ENCODE measurements around the gene ANKRD50. TPM values are rescaled to one million over a fixed set of nuclear protein-coding genes. Genes with fewer than 3 reads are reported as not detected.

The ANKRD50 gene
- total RNA-seq, 1 donor from 2014 or later: 39.1 TPM

DNA sequence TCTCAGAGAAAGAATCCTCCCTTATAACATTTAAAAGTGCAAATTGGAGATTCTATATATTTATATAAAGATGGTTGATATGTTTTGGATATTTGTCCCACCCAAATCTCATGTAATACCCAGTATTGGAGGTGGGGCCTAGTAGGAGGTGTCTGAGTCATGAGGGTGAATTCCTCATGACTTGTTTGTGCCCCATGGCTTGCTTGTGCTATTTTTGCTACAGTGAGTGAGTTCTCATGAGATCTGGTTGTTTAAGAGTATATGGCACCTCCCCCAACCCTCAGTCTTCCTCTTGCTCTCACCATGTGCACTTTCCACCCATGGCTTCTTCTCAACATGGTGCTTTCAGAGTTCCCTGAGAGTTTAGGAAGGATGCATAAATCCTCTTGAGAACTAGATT is 9.5 kb upstream of the ANKRD50 start:
- H3K9me3 Mint-ChIP-seq (ENCODE audit: unreplicated experiment): no peaks in the 10 kb centered on the region
- H3K27ac Mint-ChIP-seq (ENCODE audit: unreplicated experiment): no peak overlapping the region
- TF ChIP-seq, protein P1, sequence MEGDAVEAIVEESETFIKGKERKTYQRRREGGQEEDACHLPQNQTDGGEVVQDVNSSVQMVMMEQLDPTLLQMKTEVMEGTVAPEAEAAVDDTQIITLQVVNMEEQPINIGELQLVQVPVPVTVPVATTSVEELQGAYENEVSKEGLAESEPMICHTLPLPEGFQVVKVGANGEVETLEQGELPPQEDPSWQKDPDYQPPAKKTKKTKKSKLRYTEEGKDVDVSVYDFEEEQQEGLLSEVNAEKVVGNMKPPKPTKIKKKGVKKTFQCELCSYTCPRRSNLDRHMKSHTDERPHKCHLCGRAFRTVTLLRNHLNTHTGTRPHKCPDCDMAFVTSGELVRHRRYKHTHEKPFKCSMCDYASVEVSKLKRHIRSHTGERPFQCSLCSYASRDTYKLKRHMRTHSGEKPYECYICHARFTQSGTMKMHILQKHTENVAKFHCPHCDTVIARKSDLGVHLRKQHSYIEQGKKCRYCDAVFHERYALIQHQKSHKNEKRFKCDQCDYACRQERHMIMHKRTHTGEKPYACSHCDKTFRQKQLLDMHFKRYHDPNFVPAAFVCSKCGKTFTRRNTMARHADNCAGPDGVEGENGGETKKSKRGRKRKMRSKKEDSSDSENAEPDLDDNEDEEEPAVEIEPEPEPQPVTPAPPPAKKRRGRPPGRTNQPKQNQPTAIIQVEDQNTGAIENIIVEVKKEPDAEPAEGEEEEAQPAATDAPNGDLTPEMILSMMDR (IDR thresholded peaks at IDR 0.05; ENCODE audit: unreplicated experiment): no peak
- H3K36me3 Mint-ChIP-seq (ENCODE audit: low read depth, unreplicated experiment): no peaks in the 10 kb centered on the region
- no peaks in the 10 kb centered on the region for H3K4me1 Mint-ChIP-seq (ENCODE audit: unreplicated experiment)
- no peaks in the 10 kb centered on the region for H3K27me3 Mint-ChIP-seq (ENCODE audit: unreplicated experiment)
- H3K4me3 Mint-ChIP-seq (ENCODE audit: unreplicated experiment): no peak overlapping the region
- no peak for DNase-seq (ENCODE audit: low spot score)

DNA sequence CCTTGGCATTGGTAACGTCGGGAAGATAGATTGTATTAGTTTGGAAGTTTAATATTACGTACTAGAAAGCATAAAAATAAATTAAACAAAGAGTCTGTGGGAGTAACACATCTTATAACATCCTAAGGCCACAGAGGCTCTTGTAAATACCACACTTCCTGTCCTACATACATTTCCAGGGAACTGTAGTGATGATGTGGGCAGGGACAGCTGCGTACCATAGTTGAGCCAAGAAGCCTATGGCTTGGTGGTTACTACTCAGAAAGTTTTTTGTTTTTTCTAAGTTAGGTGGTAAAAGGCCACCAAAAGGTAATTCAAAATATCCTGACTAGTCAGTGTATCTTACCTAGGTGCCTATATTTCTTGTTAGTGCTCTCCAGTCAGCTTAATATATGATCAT is 4.6 kb upstream of the ANKRD50 start:
- Mint-ChIP-seq H3K4me1 (ENCODE audit: unreplicated experiment) (peaks cover 7% of the 10 kb centered on the region), H3K9me3 (ENCODE audit: unreplicated experiment) (no peaks in the 10 kb centered on the region), H3K27ac (ENCODE audit: unreplicated experiment) (no peak overlapping the region), H3K36me3 (ENCODE audit: low read depth, unreplicated experiment) (no peaks in the 10 kb centered on the region), H3K4me3 (ENCODE audit: unreplicated experiment) (no peak overlapping the region), H3K27me3 (ENCODE audit: unreplicated experiment) (peaks cover 7% of the 10 kb centered on the region)
- TF ChIP-seq, protein P1 (IDR thresholded peaks at IDR 0.05; ENCODE audit: unreplicated experiment): no peak
- no peak for DNase-seq (ENCODE audit: low spot score)

DNA sequence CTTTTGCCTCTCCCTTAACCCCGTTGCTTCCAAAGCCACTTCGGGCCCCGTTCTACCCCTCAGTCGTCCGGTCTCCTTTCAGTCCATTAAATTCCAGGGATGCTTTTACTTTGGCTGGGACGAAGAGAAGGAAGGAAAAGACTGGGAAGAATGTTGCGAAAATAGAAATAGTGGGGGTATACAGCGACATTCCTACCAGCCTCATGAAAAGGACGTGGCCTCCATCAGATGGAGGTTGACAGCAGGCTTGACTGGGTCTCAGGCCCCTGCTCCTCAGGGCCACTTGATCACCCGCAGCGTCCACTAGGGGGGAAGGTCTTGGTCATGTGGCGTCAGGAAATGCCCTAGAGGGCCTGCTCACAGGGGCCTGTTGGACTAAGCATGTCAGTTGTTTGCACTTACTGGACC is 657 bp upstream of the ANKRD50 start:
- peak; percentile 73 for DNase-seq (ENCODE audit: low spot score)
- H3K4me1 Mint-ChIP-seq (ENCODE audit: unreplicated experiment): peaks cover 19% of the 10 kb centered on the region

DNA sequence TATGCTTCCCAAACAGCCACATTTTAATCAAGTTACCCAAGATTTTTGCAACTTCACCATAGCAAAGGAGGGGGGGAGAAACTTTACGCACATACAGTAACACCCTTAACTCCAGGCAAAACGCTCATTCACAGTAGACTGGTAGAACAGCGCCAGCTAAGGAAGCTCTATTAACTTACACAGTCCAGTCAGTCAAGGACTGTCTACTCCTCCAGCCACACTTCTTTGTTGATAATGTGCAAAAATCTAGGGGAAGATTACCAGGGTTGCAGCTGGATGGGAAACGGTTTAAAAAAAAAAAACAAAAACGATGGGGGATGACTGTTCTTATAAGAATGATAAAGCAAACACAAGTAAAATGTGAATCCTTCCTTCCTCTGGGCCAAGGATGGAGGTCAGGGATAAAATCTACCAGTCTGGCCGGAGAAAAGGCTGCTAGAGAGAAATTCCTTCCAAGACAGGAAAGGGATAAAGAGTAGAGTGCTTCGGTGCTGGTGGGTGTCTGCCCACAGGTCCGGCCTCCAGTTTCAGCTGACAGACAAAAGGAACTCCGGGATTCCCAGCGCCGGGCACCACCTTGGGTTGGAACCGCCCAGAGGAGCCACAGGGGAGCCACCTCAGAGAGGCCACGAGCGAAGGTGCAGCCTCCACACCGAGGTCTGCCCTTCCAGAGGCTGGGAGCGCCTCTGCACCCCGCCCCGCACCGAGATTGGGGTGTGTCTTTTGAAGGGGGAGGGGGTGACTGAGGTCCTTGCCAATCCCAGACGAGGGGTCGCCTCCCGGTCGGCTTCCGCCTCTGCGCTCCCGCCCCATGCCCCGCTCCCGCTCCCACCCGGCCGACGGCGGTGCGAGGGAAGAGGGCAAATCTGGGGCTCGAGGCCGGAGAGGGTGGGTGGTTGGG is 811 bp downstream of the ANKRD50 start:
- TF ChIP-seq, protein P1 (IDR thresholded peaks at IDR 0.05; ENCODE audit: unreplicated experiment): no peak
- H3K36me3 Mint-ChIP-seq (ENCODE audit: low read depth, unreplicated experiment): peaks cover 13% of the 10 kb centered on the region
- H3K27ac Mint-ChIP-seq (ENCODE audit: unreplicated experiment): no peak overlapping the region
- peak; percentile 69 for DNase-seq (ENCODE audit: low spot score)
- H3K4me3 Mint-ChIP-seq (ENCODE audit: unreplicated experiment): no peak overlapping the region
- peaks cover 20% of the 10 kb centered on the region for H3K4me1 Mint-ChIP-seq (ENCODE audit: unreplicated experiment)
- peaks cover 10% of the 10 kb centered on the region for H3K27me3 Mint-ChIP-seq (ENCODE audit: unreplicated experiment)
- H3K9me3 Mint-ChIP-seq (ENCODE audit: unreplicated experiment): no peaks in the 10 kb centered on the region

More for the DNA sequence above, 657 bp upstream of the ANKRD50 start:
- Mint-ChIP-seq H3K27ac (ENCODE audit: unreplicated experiment) (peak overlapping the region; percentile 97), H3K4me3 (ENCODE audit: unreplicated experiment) (peak overlapping the region; percentile 92), H3K36me3 (ENCODE audit: low read depth, unreplicated experiment) (peaks cover 13% of the 10 kb centered on the region), H3K9me3 (ENCODE audit: unreplicated experiment) (no peaks in the 10 kb centered on the region), H3K27me3 (ENCODE audit: unreplicated experiment) (peaks cover 10% of the 10 kb centered on the region)
- TF ChIP-seq, protein P1 (IDR thresholded peaks at IDR 0.05; ENCODE audit: unreplicated experiment): peak; percentile 47

DNA sequence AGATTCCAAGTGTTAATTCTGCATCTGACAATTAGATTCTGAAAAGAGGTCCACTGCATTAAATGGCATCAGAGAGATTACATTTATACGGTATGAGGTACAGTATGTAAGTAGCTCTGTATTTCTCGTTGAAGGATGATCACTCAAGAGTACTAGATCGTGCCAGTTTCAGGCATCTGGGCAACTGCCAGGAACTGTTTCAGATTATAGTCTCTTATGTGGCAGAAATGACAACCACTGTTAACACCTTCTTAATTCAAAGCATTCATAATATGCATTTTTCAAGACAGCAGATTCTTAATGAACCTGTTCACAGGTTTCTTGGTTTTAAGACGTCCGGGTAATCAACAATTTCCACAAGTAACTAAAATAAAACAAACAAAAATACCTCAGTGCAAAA is 1.6 kb downstream of the ANKRD50 start:
- H3K27ac Mint-ChIP-seq (ENCODE audit: unreplicated experiment): no peak overlapping the region
- H3K36me3 Mint-ChIP-seq (ENCODE audit: low read depth, unreplicated experiment): peaks cover 13% of the 10 kb centered on the region
- H3K9me3 Mint-ChIP-seq (ENCODE audit: unreplicated experiment): no peaks in the 10 kb centered on the region
- peaks cover 10% of the 10 kb centered on the region for H3K27me3 Mint-ChIP-seq (ENCODE audit: unreplicated experiment)
- TF ChIP-seq, protein P1 (IDR thresholded peaks at IDR 0.05; ENCODE audit: unreplicated experiment): no peak
- no peak overlapping the region for H3K4me3 Mint-ChIP-seq (ENCODE audit: unreplicated experiment)
- peaks cover 20% of the 10 kb centered on the region for H3K4me1 Mint-ChIP-seq (ENCODE audit: unreplicated experiment)
- no peak for DNase-seq (ENCODE audit: low spot score)

All from endothelial cell (in vitro differentiated cells).